K562 (cell line): ENCODE data around the gene CLN5. TPM values are rescaled to one million over a fixed set of nuclear protein-coding genes. Genes with fewer than 3 reads are reported as not detected.
A peak's percentile ranks its signal among the peaks of the same experiment; 100 is the strongest.

Source experiments
- CBX8 ChIP-seq: fragments of 200-600 bp; sonication (generic); IDR thresholded peaks from 2 replicates; pipeline ENCODE4 v1.6.1; 2012; ENCODE audit warnings: borderline replicate concordance, mixed run types, low read depth, mild to moderate bottlenecking, moderate library complexity, mixed read lengths, low read length, control low read depth, inconsistent platforms; ENCODE audit not compliant: poor library complexity, severe bottlenecking; ENCODE audit errors: extremely low read depth
- FOXK1 ChIP-seq: sonication (generic); formaldehyde crosslinking; IDR thresholded peaks from 2 replicates; pipeline ENCODE4 v1.8.0; 2022; ENCODE audit warnings: missing genetic modification reagents, mild to moderate bottlenecking, borderline replicate concordance
- KAT2B ChIP-seq: IDR thresholded peaks from one replicate; pipeline ENCODE4 v1.6.1; 2012; ENCODE audit warnings: low read depth, mild to moderate bottlenecking, control low read depth, inconsistent platforms, low read length, moderate library complexity
- NCOA1 ChIP-seq: fragments of 450-650 bp; IDR thresholded peaks from 2 replicates; pipeline ENCODE4 v1.6.1; 2016; ENCODE audit warnings: low read depth
- NONO ChIP-seq, 2 experiments: fragments of 200-400 bp in 1 of 2; fragments of 450-650 bp in 1 of 2; formaldehyde crosslinking in 1 of 2; IDR thresholded peaks; 2 replicates each; pipeline ENCODE4 v1.6.1; 2017; ENCODE audit warnings: low read depth in 2 of 2, mild to moderate bottlenecking in 2 of 2, moderate library complexity in 2 of 2, low read length in 1 of 2
- SMAD1 ChIP-seq: fragments of 150-350 bp; IDR thresholded peaks from 2 replicates; pipeline ENCODE4 v1.6.1; 2014; ENCODE audit warnings: low read length, low read depth; ENCODE audit not compliant: partially characterized antibody
- STAT5A ChIP-seq: IDR thresholded peaks from 2 replicates; pipeline ENCODE4 v1.6.1; 2012; ENCODE audit warnings: low read length, inconsistent platforms, borderline replicate concordance
- ZBTB2 ChIP-seq: fragments of 450-650 bp; IDR thresholded peaks from 2 replicates; pipeline ENCODE4 v1.6.1; 2016; ENCODE audit warnings: antibody characterized with exemption
- polyA plus RNA-seq, 8 experiments: library from polyadenylated mRNA; depleted of rRNA in 4 of 8; stranded (reverse) in 5 of 8; unstranded in 3 of 8; fragments of >200 nt; fragmentation: Nextera tagmentation in 2 of 8; fragmentation: Illumina TruSeq in 1 of 8; extraction: Ambion mirVana in 2 of 8; extraction: Trizol in 1 of 8; gene quantifications; 2 replicates each; pipeline versions ENCODE4 v1.2.1 to v1.2.3, GENCODE V29; 2011 to 2014; ENCODE audit warnings: inconsistent platforms in 1 of 8, missing spikeins in 1 of 8
- total RNA-seq, 7 experiments: library from RNA; depleted of rRNA in 6 of 7; stranded (reverse); fragments of >200 nt in 6 of 7; fragmentation: Illumina TruSeq in 2 of 7; extraction: Trizol in 2 of 7; gene quantifications; 2 replicates each; pipeline versions ENCODE4 v1.2.1 to v1.2.3, GENCODE V29; 2011 to 2021; ENCODE audit warnings: low replicate concordance in 1 of 7
- TF ChIP-seq, protein P1 (sequence below): fragments of 200-600 bp; sonication (generic); IDR thresholded peaks from one replicate; pipeline ENCODE4 v1.6.1; 2012; ENCODE audit warnings: mild to moderate bottlenecking, low read depth, low read length, inconsistent platforms
- TF ChIP-seq, protein P2 (sequence below): fragments of 200-800 bp; sonication (Bioruptor generic); IDR thresholded peaks from 2 replicates; pipeline ENCODE4 v1.6.1; 2017; ENCODE audit warnings: missing genetic modification characterization, missing compliant biosample characterization

CLN5 gene
- total and polyA plus RNA-seq, 9 of the 15 experiments (the other 6 are each of a cell fraction or from before 2014, with no cell fraction given), result 4.6 to 11.5 (median 7.2) TPM

DNA sequence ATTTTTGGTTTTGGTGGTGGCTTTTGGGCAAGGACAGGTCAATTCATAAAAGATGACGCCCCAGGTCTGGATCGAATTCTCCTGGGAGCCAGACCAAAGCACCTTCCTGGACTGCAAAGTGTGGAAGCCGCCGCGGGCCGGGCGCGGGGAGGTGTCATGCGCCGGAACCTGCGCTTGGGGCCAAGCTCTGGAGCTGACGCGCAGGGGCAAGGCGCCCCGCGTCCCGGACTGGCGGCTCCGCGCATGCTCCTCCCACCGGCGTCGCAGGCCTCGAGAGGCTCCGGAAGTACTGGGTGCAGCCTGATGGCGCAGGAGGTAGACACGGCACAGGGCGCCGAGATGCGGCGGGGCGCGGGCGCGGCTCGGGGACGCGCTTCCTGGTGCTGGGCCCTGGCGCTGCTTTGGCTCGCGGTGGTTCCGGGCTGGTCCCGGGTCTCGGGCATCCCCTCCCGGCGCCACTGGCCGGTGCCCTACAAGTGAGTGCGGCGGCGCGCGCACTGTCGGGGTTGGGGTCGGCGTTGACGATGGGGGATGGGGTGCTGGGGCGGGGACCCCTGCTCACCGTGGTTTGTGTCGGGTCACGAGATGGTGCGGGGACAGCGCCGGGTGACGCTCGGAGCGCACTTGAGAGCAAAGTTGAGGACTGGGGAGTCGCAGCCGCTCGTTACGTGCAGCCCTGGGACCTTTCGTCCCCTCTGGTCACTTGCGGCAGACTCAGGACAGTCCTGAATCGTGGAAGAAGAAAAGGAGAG lies at the start of gene CLN5 (continued):
- TF ChIP-seq, protein P1, sequence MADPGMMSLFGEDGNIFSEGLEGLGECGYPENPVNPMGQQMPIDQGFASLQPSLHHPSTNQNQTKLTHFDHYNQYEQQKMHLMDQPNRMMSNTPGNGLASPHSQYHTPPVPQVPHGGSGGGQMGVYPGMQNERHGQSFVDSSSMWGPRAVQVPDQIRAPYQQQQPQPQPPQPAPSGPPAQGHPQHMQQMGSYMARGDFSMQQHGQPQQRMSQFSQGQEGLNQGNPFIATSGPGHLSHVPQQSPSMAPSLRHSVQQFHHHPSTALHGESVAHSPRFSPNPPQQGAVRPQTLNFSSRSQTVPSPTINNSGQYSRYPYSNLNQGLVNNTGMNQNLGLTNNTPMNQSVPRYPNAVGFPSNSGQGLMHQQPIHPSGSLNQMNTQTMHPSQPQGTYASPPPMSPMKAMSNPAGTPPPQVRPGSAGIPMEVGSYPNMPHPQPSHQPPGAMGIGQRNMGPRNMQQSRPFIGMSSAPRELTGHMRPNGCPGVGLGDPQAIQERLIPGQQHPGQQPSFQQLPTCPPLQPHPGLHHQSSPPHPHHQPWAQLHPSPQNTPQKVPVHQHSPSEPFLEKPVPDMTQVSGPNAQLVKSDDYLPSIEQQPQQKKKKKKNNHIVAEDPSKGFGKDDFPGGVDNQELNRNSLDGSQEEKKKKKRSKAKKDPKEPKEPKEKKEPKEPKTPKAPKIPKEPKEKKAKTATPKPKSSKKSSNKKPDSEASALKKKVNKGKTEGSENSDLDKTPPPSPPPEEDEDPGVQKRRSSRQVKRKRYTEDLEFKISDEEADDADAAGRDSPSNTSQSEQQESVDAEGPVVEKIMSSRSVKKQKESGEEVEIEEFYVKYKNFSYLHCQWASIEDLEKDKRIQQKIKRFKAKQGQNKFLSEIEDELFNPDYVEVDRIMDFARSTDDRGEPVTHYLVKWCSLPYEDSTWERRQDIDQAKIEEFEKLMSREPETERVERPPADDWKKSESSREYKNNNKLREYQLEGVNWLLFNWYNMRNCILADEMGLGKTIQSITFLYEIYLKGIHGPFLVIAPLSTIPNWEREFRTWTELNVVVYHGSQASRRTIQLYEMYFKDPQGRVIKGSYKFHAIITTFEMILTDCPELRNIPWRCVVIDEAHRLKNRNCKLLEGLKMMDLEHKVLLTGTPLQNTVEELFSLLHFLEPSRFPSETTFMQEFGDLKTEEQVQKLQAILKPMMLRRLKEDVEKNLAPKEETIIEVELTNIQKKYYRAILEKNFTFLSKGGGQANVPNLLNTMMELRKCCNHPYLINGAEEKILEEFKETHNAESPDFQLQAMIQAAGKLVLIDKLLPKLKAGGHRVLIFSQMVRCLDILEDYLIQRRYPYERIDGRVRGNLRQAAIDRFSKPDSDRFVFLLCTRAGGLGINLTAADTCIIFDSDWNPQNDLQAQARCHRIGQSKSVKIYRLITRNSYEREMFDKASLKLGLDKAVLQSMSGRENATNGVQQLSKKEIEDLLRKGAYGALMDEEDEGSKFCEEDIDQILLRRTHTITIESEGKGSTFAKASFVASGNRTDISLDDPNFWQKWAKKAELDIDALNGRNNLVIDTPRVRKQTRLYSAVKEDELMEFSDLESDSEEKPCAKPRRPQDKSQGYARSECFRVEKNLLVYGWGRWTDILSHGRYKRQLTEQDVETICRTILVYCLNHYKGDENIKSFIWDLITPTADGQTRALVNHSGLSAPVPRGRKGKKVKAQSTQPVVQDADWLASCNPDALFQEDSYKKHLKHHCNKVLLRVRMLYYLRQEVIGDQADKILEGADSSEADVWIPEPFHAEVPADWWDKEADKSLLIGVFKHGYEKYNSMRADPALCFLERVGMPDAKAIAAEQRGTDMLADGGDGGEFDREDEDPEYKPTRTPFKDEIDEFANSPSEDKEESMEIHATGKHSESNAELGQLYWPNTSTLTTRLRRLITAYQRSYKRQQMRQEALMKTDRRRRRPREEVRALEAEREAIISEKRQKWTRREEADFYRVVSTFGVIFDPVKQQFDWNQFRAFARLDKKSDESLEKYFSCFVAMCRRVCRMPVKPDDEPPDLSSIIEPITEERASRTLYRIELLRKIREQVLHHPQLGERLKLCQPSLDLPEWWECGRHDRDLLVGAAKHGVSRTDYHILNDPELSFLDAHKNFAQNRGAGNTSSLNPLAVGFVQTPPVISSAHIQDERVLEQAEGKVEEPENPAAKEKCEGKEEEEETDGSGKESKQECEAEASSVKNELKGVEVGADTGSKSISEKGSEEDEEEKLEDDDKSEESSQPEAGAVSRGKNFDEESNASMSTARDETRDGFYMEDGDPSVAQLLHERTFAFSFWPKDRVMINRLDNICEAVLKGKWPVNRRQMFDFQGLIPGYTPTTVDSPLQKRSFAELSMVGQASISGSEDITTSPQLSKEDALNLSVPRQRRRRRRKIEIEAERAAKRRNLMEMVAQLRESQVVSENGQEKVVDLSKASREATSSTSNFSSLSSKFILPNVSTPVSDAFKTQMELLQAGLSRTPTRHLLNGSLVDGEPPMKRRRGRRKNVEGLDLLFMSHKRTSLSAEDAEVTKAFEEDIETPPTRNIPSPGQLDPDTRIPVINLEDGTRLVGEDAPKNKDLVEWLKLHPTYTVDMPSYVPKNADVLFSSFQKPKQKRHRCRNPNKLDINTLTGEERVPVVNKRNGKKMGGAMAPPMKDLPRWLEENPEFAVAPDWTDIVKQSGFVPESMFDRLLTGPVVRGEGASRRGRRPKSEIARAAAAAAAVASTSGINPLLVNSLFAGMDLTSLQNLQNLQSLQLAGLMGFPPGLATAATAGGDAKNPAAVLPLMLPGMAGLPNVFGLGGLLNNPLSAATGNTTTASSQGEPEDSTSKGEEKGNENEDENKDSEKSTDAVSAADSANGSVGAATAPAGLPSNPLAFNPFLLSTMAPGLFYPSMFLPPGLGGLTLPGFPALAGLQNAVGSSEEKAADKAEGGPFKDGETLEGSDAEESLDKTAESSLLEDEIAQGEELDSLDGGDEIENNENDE, result no peak
- TF ChIP-seq NCOA1 (no peak), NONO (IDR thresholded peaks at IDR 0.05; ENCODE audit: low read depth in 2 of 2, low read length in 1 of 2) (peak in 1 of 2 experiments; percentile 91; a peak in 2 of 4 replicates), ZBTB2 (peak; percentile 85), SMAD1 (no peak), FOXK1 (CRISPR knock-in tag) (no peak), KAT2B (no peak), CBX8 (no peak), STAT5A (no peak)
- TF ChIP-seq, protein P2, sequence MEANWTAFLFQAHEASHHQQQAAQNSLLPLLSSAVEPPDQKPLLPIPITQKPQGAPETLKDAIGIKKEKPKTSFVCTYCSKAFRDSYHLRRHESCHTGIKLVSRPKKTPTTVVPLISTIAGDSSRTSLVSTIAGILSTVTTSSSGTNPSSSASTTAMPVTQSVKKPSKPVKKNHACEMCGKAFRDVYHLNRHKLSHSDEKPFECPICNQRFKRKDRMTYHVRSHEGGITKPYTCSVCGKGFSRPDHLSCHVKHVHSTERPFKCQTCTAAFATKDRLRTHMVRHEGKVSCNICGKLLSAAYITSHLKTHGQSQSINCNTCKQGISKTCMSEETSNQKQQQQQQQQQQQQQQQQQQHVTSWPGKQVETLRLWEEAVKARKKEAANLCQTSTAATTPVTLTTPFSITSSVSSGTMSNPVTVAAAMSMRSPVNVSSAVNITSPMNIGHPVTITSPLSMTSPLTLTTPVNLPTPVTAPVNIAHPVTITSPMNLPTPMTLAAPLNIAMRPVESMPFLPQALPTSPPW (CRISPR knock-in tag), result peak; percentile 16; the same call in 1 of the 2 replicates
